ENCODE measurements around the gene SPDYE1.
"Not testable (repeated sequence)": the region's sequence is repeated elsewhere in the genome, so short reads cannot be mapped to it uniquely, and the experiment has no call there.

The SPDYE1 gene

GRCh38 chr7:44038961-44039558 lies 41.4 kb downstream of the SPDYE1 start:
- peak; percentile 79 to 96 (median 89) for DNase-seq
- intact Hi-C loops (cut with DNase I), result not testable (repeated sequence)

- intact Hi-C loops (cut with DNase I), result loop anchor here (10.0 kb wide), 1 partner anchor 85 kb away; the partner anchor contains the start of gene POLD2
Measured at GRCh38 chr7:44039800-44040492, 42.2 kb downstream of the SPDYE1 start.

GRCh38 chr7:44040493-44040891 lies 42.8 kb downstream of the SPDYE1 start:
- peak in 27 of 42 donors; percentile 28 to 69 (median 52) for DNase-seq
- intact Hi-C loops (cut with DNase I), result loop anchor here (10.0 kb wide), 1 partner anchor 84 kb away; the partner anchor contains the start of gene POLD2

More at GRCh38 chr7:44039800-44040492, 42.2 kb downstream of the SPDYE1 start:
- DNase-seq, result not testable (repeated sequence)

GRCh38 chr7:44042221-44042620 lies 44.5 kb downstream of the SPDYE1 start:
- intact Hi-C loops (cut with DNase I), result loop anchor here (10.0 kb wide), 1 partner anchor 83 kb away; the partner anchor contains the start of gene POLD2
- no peak for DNase-seq

- intact Hi-C loops (cut with DNase I), result loop anchor here (10.0 kb wide), 1 partner anchor 81 kb away; the partner anchor contains the start of gene POLD2
- no peak for DNase-seq
Measured at GRCh38 chr7:44043902-44044301, 46.2 kb downstream of the SPDYE1 start.

GRCh38 chr7:44044315-44045225 lies 46.9 kb downstream of the SPDYE1 start, which contains the start of gene DBNL:
Gene DBNL, plus strand, starts transcription at chr7:44044702. Its CDS starts 36 bp downstream, at chr7:44044738.
- intact Hi-C loops (cut with DNase I), result loop anchor here (10.0 kb wide), 1 partner anchor 80 kb away; the partner anchor contains the start of gene POLD2
- peak; percentile 93 to 100 (median 98) for DNase-seq

- DNase-seq, result peak in 1 of 42 donors; percentile 16
- intact Hi-C loops (cut with DNase I), result loop anchor here (10.0 kb wide), 1 partner anchor 79 kb away; the partner anchor contains the start of gene POLD2
Measured at GRCh38 chr7:44045226-44046014, 47.7 kb downstream of the SPDYE1 start.

- DNase-seq, result peak in 2 of 42 donors; percentile 10 to 22
- intact Hi-C loops (cut with DNase I), result loop anchor here (10.0 kb wide), 1 partner anchor 78 kb away; the partner anchor contains the start of gene POLD2
Measured at GRCh38 chr7:44046321-44047061, 48.8 kb downstream of the SPDYE1 start.

- intact Hi-C loops (cut with DNase I), result loop anchor here (10.0 kb wide), 1 partner anchor 77 kb away; the partner anchor contains the start of gene POLD2
- peak in 3 of 42 donors; percentile 6 to 25 (median 21) for DNase-seq
Measured at GRCh38 chr7:44048031-44048795, 50.5 kb downstream of the SPDYE1 start.

GRCh38 chr7:44050121-44050914 lies 52.6 kb downstream of the SPDYE1 start:
- intact Hi-C loops (cut with DNase I), result no loop called here
- peak in 2 of 42 donors; percentile 2 to 8 for DNase-seq

GRCh38 chr7:44050915-44051560 lies 53.3 kb downstream of the SPDYE1 start:
- intact Hi-C loops (cut with DNase I), result no loop called here

GRCh38 chr7:44051611-44052220 lies 54.0 kb downstream of the SPDYE1 start:
- DNase-seq, result peak in 2 of 42 donors; percentile 2 to 7
- intact Hi-C loops (cut with DNase I), result no loop called here

More at GRCh38 chr7:44050915-44051560, 53.3 kb downstream of the SPDYE1 start:
- DNase-seq, result peak in 3 of 42 donors; percentile 1 to 12 (median 2)

- peak in 3 of 42 donors; percentile 10 to 15 (median 15) for DNase-seq
- intact Hi-C loops (cut with DNase I), result no loop called here
Measured at GRCh38 chr7:44052771-44053365, 55.2 kb downstream of the SPDYE1 start.

- intact Hi-C loops (cut with DNase I), result no loop called here
- DNase-seq, result peak in 5 of 42 donors; percentile 7 to 22 (median 9)
Measured at GRCh38 chr7:44056681-44057080, 59.0 kb downstream of the SPDYE1 start.
